OCI-LY7 (cell line): ENCODE data around the gene C12orf43. TPM values are rescaled to one million over a fixed set of nuclear protein-coding genes. Genes with fewer than 3 reads are reported as not detected.

Source experiments
- BruUV-seq: library from RNA; stranded (reverse); fragments of 400-500 nt; replicated peaks from 2 replicates; lab custom pipeline; 2021; lab: Mats Ljungman, UMichigan
- CTCF ChIA-PET: fragments of 300-600 bp; sonication (Branson Sonifier 250); formaldehyde crosslinking; loops from one replicate; lab custom pipeline; 2022; ENCODE audit warnings: antibody characterized with exemption; ENCODE audit not compliant: unreplicated experiment; lab: Charles Lee
- POLR2A ChIA-PET: fragments of 300-600 bp; sonication (Branson Sonifier 250); formaldehyde crosslinking; loops from one replicate; lab custom pipeline; 2022; ENCODE audit warnings: antibody characterized with exemption; lab: Charles Lee
- DNase-seq: peaks from one replicate; pipeline ENCODE4 v3.0.0-alpha.2; 2015; ENCODE audit warnings: low spot score
- H2AFZ ChIP-seq: fragments of 200-600 bp; sonication (generic), shearing (Covaris generic); 2 replicates; pipeline ENCODE4 v1.6.1; 2014; ENCODE audit warnings: mild to moderate bottlenecking, antibody characterized with exemption, low read length, moderate library complexity
- H3K27ac ChIP-seq: fragments of 200-600 bp; sonication (generic); 2 replicates; pipeline ENCODE4 v1.5.1; 2014; ENCODE audit warnings: mixed run types, low read depth, mild to moderate bottlenecking, moderate library complexity, low read length, inconsistent platforms; ENCODE audit not compliant: poor library complexity, severe bottlenecking
- H3K36me3 ChIP-seq: fragments of 200-600 bp; sonication (generic); 2 replicates; pipeline ENCODE4 v1.6.1; 2014; ENCODE audit warnings: mild to moderate bottlenecking, antibody characterized with exemption, low read length, moderate library complexity, mixed read lengths; ENCODE audit not compliant: insufficient read depth
- H3K4me1 ChIP-seq: fragments of 200-600 bp; sonication (generic); 2 replicates; pipeline ENCODE4 v1.5.1; 2014; ENCODE audit warnings: mild to moderate bottlenecking, low read length; ENCODE audit not compliant: insufficient read depth, poor library complexity, severe bottlenecking
- H3K4me2 ChIP-seq: fragments of 200-600 bp; sonication (generic); 2 replicates; pipeline ENCODE4 v1.6.1; 2014; ENCODE audit warnings: mild to moderate bottlenecking, low read length
- H3K4me3 ChIP-seq: fragments of 200-600 bp; sonication (generic); 2 replicates; pipeline ENCODE4 v1.5.1; 2014; ENCODE audit warnings: mild to moderate bottlenecking, low read depth, low read length; ENCODE audit not compliant: poor library complexity, severe bottlenecking
- H3K79me2 ChIP-seq: fragments of 200-600 bp; sonication (generic); 2 replicates; pipeline ENCODE4 v1.6.1; 2016; ENCODE audit warnings: low read depth, mild to moderate bottlenecking, low read length, moderate library complexity, mixed read lengths; ENCODE audit not compliant: insufficient read depth
- H3K9me2 ChIP-seq: fragments of 200-600 bp; sonication (generic); 2 replicates; pipeline ENCODE4 v1.6.1; 2016; ENCODE audit warnings: mild to moderate bottlenecking, low read length, mixed read lengths; ENCODE audit not compliant: insufficient read depth
- H3K9me3 ChIP-seq: fragments of 200-600 bp; sonication (generic); 2 replicates; pipeline ENCODE4 v1.6.1; 2014; ENCODE audit warnings: mild to moderate bottlenecking, mixed run types, low read length, mixed read lengths
- H4K20me1 ChIP-seq: fragments of 200-600 bp; sonication (generic); 2 replicates; pipeline ENCODE4 v1.6.1; 2014; ENCODE audit warnings: mild to moderate bottlenecking, antibody characterized with exemption, low read length, moderate library complexity, mixed read lengths; ENCODE audit not compliant: insufficient read depth
- CTCF ChIP-seq: fragments of 200-600 bp; sonication (generic); conservative IDR thresholded peaks from 2 replicates; pipeline ENCODE4 v1.5.1; 2014; ENCODE audit warnings: mild to moderate bottlenecking, antibody characterized with exemption, low read length, moderate library complexity, mixed read lengths
- EZH2phosphoT487 ChIP-seq: fragments of 200-600 bp; sonication (generic); IDR thresholded peaks from 2 replicates; pipeline ENCODE4 v1.6.1; 2018; ENCODE audit warnings: low read depth, borderline replicate concordance, mild to moderate bottlenecking, mixed run types, antibody characterized with exemption, low read length, moderate library complexity, mixed read lengths
- intact Hi-C: fragments of 100-400 bp; cut with micrococcal nuclease; formaldehyde crosslinking; loops from one replicate; pipeline ENCODE4 v1.10.0; 2022; ENCODE audit not compliant: unreplicated experiment
- total RNA-seq, 2 experiments: library from RNA; depleted of rRNA in 1 of 2; stranded (reverse); fragments of >200 nt in 1 of 2; shearing (Covaris generic) in 1 of 2; gene quantifications; 2 replicates each; pipeline ENCODE4 v1.2.3, GENCODE V29; 2014 to 2022

C12orf43 gene
- total RNA-seq, 2 experiments from 2014 or later: 21.4 to 24.7 TPM

GRCh38 chr12:120962532-120963020 is 53.7 kb downstream of the C12orf43 start:
- TF ChIP-seq EZH2phosphoT487 (no peak), CTCF (no peak)
- H2AFZ ChIP-seq: no peak overlapping the region
- H3K27ac ChIP-seq: no peak overlapping the region
- H3K4me2 ChIP-seq: no peak overlapping the region
- H3K79me2 ChIP-seq: no peaks in the 10 kb centered on the region
- DNase-seq: no peak
- no peaks in the 10 kb centered on the region for H3K36me3 ChIP-seq
- intact Hi-C loops: no loop called here
- H4K20me1 ChIP-seq: no peaks in the 10 kb centered on the region
- ChIA-PET CTCF (interaction anchor here (1.1 kb wide), 1 partner anchor 9 kb away, joined by 4 read pairs; no protein-coding TSS in a partner anchor), POLR2A (interaction anchor here (0.5 to 1.1 kb wide), 3 partner anchors 23 to 581 kb away, joined by 3 read pairs; no protein-coding TSS in a partner anchor)
- no TSS peak for BruUV-seq
- H3K9me3 ChIP-seq: no peaks in the 10 kb centered on the region
- no peaks in the 10 kb centered on the region for H3K4me1 ChIP-seq
- no peak overlapping the region for H3K4me3 ChIP-seq
- H3K9me2 ChIP-seq: no peaks in the 10 kb centered on the region

- no peaks in the 10 kb centered on the region for H3K4me1 ChIP-seq
- no peak for DNase-seq
- no peak overlapping the region for H3K4me3 ChIP-seq
- ChIA-PET POLR2A (interaction anchor here (0.5 to 1.1 kb wide), 3 partner anchors 22 to 580 kb away, joined by 3 read pairs; no protein-coding TSS in a partner anchor), CTCF (interaction anchor here (1.1 kb wide), 1 partner anchor 10 kb away, joined by 4 read pairs; no protein-coding TSS in a partner anchor)
- TF ChIP-seq EZH2phosphoT487: no peak
- no peak for TF ChIP-seq CTCF
- H3K4me2 ChIP-seq: no peak overlapping the region
- H2AFZ ChIP-seq: no peak overlapping the region
- H3K27ac ChIP-seq: no peak overlapping the region
- intact Hi-C loops: no loop called here
- H3K9me3 ChIP-seq: no peaks in the 10 kb centered on the region
- H3K79me2 ChIP-seq: no peaks in the 10 kb centered on the region
- H3K9me2 ChIP-seq: no peaks in the 10 kb centered on the region
- no TSS peak for BruUV-seq
- H3K36me3 ChIP-seq: no peaks in the 10 kb centered on the region
- no peaks in the 10 kb centered on the region for H4K20me1 ChIP-seq
Measured at GRCh38 chr12:120961604-120962531, 54.4 kb downstream of the C12orf43 start.
